ENCODE results near the gene TMEM51.

DNA sequence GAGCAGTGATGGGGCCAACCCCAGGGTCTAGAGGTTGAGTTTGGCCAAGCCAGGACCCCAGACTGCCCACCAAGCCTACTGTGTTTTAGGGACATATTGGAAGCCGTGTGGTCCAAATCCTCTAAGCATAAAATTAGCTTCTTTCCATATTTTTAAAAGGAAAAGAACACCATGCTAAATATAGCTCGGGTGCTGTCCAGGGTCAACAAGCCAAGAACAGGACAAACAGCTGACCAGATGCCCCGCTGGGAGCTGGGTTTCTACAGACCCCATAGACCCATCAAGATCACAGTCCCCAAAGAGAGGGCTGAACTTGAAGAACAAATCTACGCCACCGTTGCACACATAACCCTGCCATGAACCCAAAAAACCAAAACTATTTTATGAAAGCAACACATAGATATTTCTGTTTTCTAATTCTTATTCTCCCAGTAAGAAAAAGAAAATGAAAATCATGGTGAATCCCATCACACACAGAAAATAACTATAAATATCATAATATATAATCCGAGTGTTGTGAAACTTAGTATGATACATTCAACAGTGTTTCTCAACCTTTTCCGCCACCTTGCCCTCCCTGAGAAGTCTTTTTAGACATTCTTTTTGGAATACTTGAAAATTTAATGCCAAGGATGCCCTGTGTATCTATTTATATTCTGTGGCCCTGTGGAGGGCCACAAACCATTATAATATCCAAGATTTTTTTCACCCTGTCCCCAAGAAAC, 57.3 kb downstream of the TMEM51 start:
- TF ChIP-seq EZH2 (IDR thresholded peaks at IDR 0.05) = no peak
- no peak for TF ChIP-seq FOXP2 (optimal IDR thresholded peaks at IDR 0.05; ENCODE audit: control extremely low read depth, extremely low read length, insufficient read depth)
- TF ChIP-seq POLR2AphosphoS5 (IDR thresholded peaks at IDR 0.05; ENCODE audit: borderline replicate concordance, low read depth, low read length) = no peak

All from SK-N-MC (cell line).